SK-N-SH (cell line): ENCODE measurements around the gene DDX52. TPM values are rescaled to one million over a fixed set of nuclear protein-coding genes. Genes with fewer than 3 reads are reported as not detected.

Experiments used
- CTCF ChIA-PET: fragments of 300-600, 350-600 bp; formaldehyde crosslinking; extraction: SDS; loops from one replicate; lab custom pipeline; 2021; lab: Yijun Ruan, JAX
- POLR2A ChIA-PET: fragments of 350-600 bp; sonication (Branson Sonifier 250); formaldehyde crosslinking; extraction: SDS; loops from one replicate; lab custom pipeline; 2020; ENCODE audit warnings: antibody characterized with exemption, inconsistent platforms; lab: Yijun Ruan, JAX
- DNase-seq: peaks from one replicate; pipeline ENCODE4 v3.0.0; 2012
- H2AFZ ChIP-seq: fragments of 200-600 bp; sonication (generic); 2 replicates; pipeline ENCODE4 v1.8.1; 2016; ENCODE audit warnings: antibody characterized with exemption, mild to moderate bottlenecking, low read depth
- H3F3A ChIP-seq: fragments of 200-600 bp; sonication (generic); replicated peaks from 2 replicates; pipeline ENCODE3; 2016; ENCODE audit warnings: antibody characterized with exemption, mild to moderate bottlenecking; ENCODE audit not compliant: insufficient read depth
- H3K27ac ChIP-seq, 2 experiments: fragments of 200-500 bp in 1 of 2; fragments of 200-600 bp in 1 of 2; sonication (Bioruptor generic) in 1 of 2; sonication (generic), shearing (Covaris generic) in 1 of 2; 2 replicates each; pipeline versions ENCODE4 v1.5.1 to v1.6.1; 2014 to 2016; ENCODE audit warnings: low read depth in 2 of 2, inconsistent platforms in 1 of 2, low read length in 1 of 2, mild to moderate bottlenecking in 1 of 2, mixed read lengths in 1 of 2
- H3K27me3 ChIP-seq: fragments of 200-600 bp; sonication (generic), shearing (Covaris generic); 2 replicates; pipeline ENCODE4 v1.6.1; 2016; ENCODE audit warnings: mixed run types; ENCODE audit not compliant: insufficient read depth
- H3K36me3 ChIP-seq, 2 experiments: fragments of 200-500 bp in 1 of 2; fragments of 200-600 bp in 1 of 2; sonication (Bioruptor generic) in 1 of 2; sonication (generic) in 1 of 2; replicated peaks in 1 of 2; 2 replicates each; pipeline versions ENCODE3 to v1.5.1; 2014 to 2016; ENCODE audit warnings: low read length in 1 of 2, mild to moderate bottlenecking in 1 of 2; ENCODE audit not compliant: insufficient read depth in 2 of 2, control insufficient read depth in 1 of 2
- H3K4me1 ChIP-seq, 2 experiments: fragments of 200-500 bp in 1 of 2; fragments of 200-600 bp in 1 of 2; sonication (Bioruptor generic) in 1 of 2; sonication (generic), shearing (Covaris generic) in 1 of 2; 2 replicates each; pipeline versions ENCODE4 v1.5.1 to v1.6.1; 2014 to 2016; ENCODE audit warnings: low read depth in 1 of 2, low read length in 1 of 2, mixed run types in 1 of 2; ENCODE audit not compliant: insufficient read depth in 2 of 2, control insufficient read depth in 1 of 2
- H3K4me2 ChIP-seq: fragments of 200-600 bp; sonication (generic), shearing (Covaris generic); 2 replicates; pipeline ENCODE4 v1.6.1; 2017; ENCODE audit warnings: mixed run types
- H3K4me3 ChIP-seq, 2 experiments: fragments of 200-500 bp in 1 of 2; fragments of 200-600 bp in 1 of 2; sonication (Bioruptor generic) in 1 of 2; sonication (generic), shearing (Covaris generic) in 1 of 2; 2 replicates each; pipeline versions ENCODE4 v1.5.1 to v1.8.1; 2014 to 2016; ENCODE audit warnings: low read depth in 2 of 2, inconsistent platforms in 1 of 2, low read length in 1 of 2, mild to moderate bottlenecking in 1 of 2, mixed read lengths in 1 of 2, moderate library complexity in 1 of 2
- H3K79me2 ChIP-seq: fragments of 200-600 bp; sonication (generic); 2 replicates; pipeline ENCODE4 v1.8.1; 2017; ENCODE audit warnings: mild to moderate bottlenecking; ENCODE audit not compliant: insufficient read depth
- H3K9ac ChIP-seq: fragments of 200-600 bp; sonication (generic); 2 replicates; pipeline ENCODE4 v1.6.1; 2017; ENCODE audit warnings: mixed run types
- H3K9me2 ChIP-seq: fragments of 200-600 bp; sonication (generic); 2 replicates; pipeline ENCODE4 v1.6.1; 2017; ENCODE audit warnings: mixed run types
- H3K9me3 ChIP-seq: fragments of 200-600 bp; sonication (generic); 2 replicates; pipeline ENCODE4 v1.6.1; 2017; ENCODE audit warnings: mixed run types, mild to moderate bottlenecking, moderate library complexity
- H4K20me1 ChIP-seq: fragments of 200-600 bp; sonication (generic); 2 replicates; pipeline ENCODE4 v1.6.1; 2017; ENCODE audit warnings: mild to moderate bottlenecking, mixed run types; ENCODE audit not compliant: insufficient read depth
- ELF1 ChIP-seq: IDR thresholded peaks from 2 replicates; pipeline ENCODE4 v1.4.0; 2012
- EP300 ChIP-seq, 2 experiments: IDR thresholded peaks; 2 replicates each; pipeline versions ENCODE4 v1.4.0 to v1.6.1; 2012; ENCODE audit warnings: borderline replicate concordance in 1 of 2, low read depth in 1 of 2, low read length in 1 of 2
- FOSL2 ChIP-seq: IDR thresholded peaks from 2 replicates; pipeline ENCODE4 v1.4.0; 2012; ENCODE audit warnings: low read depth, mild to moderate bottlenecking, moderate library complexity, borderline replicate concordance
- FOXM1 ChIP-seq: IDR thresholded peaks from 2 replicates; pipeline ENCODE4 v1.4.0; 2012; ENCODE audit warnings: low read depth, mild to moderate bottlenecking
- MEF2A ChIP-seq: IDR thresholded peaks from 2 replicates; pipeline ENCODE4 v1.4.0; 2012; ENCODE audit warnings: low read depth, borderline replicate concordance
- MXI1 ChIP-seq: IDR thresholded peaks from 2 replicates; pipeline ENCODE4 v1.6.1; 2012; ENCODE audit warnings: mild to moderate bottlenecking, low read depth, low read length, improper control_type of control experiment
- NFIC ChIP-seq: IDR thresholded peaks from 2 replicates; pipeline ENCODE4 v1.4.0; 2012; ENCODE audit warnings: borderline replicate concordance
- NRF1 ChIP-seq: IDR thresholded peaks from 2 replicates; pipeline ENCODE4 v1.6.1; 2012; ENCODE audit warnings: low read depth, mild to moderate bottlenecking, low read length
- POLR2AphosphoS5 ChIP-seq: IDR thresholded peaks from 2 replicates; pipeline ENCODE4 v1.6.1; 2012; ENCODE audit warnings: low read depth, low read length
- RAD21 ChIP-seq: IDR thresholded peaks from 2 replicates; pipeline ENCODE4 v1.6.1; 2012; ENCODE audit warnings: mild to moderate bottlenecking, low read length
- RCOR1 ChIP-seq: fragments of 150-350 bp; IDR thresholded peaks from 2 replicates; pipeline ENCODE4 v1.6.1; 2017; ENCODE audit warnings: antibody characterized with exemption, low read length
- SIN3A ChIP-seq: IDR thresholded peaks from 2 replicates; pipeline ENCODE4 v1.6.1; 2012; ENCODE audit warnings: low read depth, mild to moderate bottlenecking, low read length, moderate library complexity, borderline replicate concordance
- SMC3 ChIP-seq: IDR thresholded peaks from 2 replicates; pipeline ENCODE4 v1.6.1; 2012; ENCODE audit warnings: low read depth, low read length, improper control_type of control experiment
- TCF12 ChIP-seq: IDR thresholded peaks from 2 replicates; pipeline ENCODE4 v1.4.0; 2012
- USF1 ChIP-seq: IDR thresholded peaks from 2 replicates; pipeline ENCODE4 v1.4.0; 2012; ENCODE audit warnings: low read depth, borderline replicate concordance
- USF2 ChIP-seq: fragments of 150-350 bp; IDR thresholded peaks from 2 replicates; pipeline ENCODE4 v1.6.1; 2017; ENCODE audit warnings: antibody characterized with exemption, low read length, low read depth, borderline replicate concordance
- YY1 ChIP-seq: IDR thresholded peaks from 2 replicates; pipeline ENCODE4 v1.4.0; 2012; ENCODE audit warnings: low read depth, mild to moderate bottlenecking
- WGBS: methylation state at CpG from one replicate; pipeline ENCODE4 v1.1.6; 2017; ENCODE audit warnings: low lambda C conversion rate; 5-methylcytosine and 5-hydroxymethylcytosine counted together
- polyA plus RNA-seq, 3 experiments: library from polyadenylated mRNA; depleted of rRNA; stranded (reverse); fragments of >200 nt; gene quantifications; 2 replicates each; pipeline ENCODE4 v1.2.3, GENCODE V29; 2012
- TF ChIP-seq, protein P1 (sequence below): IDR thresholded peaks from 2 replicates; pipeline ENCODE4 v1.4.0; 2012; ENCODE audit warnings: low read depth, borderline replicate concordance
- TF ChIP-seq, protein P2 (sequence below): fragments of 150-350 bp; IDR thresholded peaks from 2 replicates; pipeline ENCODE4 v1.6.1; 2016; ENCODE audit warnings: mild to moderate bottlenecking, low read depth, low read length

Gene DDX52
- polyA plus RNA-seq, 1 of the 3 experiments (the other 2 are of a cell fraction), result 7.3 TPM

DNA sequence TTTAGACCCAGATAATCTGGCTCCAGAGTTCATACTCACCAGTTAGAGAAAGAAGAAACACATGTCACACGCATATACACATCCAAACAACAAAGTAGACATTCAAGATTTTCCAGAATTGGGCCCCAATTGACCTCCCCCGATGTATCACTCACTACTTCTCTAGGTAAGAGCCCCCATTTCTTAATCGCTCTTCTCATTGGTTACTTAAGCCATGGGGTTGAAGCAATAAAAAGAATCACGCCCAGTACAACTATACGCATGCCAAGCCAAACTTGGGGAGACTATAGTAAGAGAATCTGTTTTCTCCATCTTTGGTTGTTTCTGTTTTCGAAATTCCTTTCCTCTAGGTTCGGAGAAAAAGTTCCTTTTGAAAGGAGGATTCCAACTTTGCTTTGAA lies 565 bp downstream of the DDX52 start:
- peak overlapping the region; percentile 98 for H2AFZ ChIP-seq
- DNase-seq, result peak; percentile 19
- H3K79me2 ChIP-seq, result peaks cover 55% of the 10 kb centered on the region
- H3K9me2 ChIP-seq, result no peaks in the 10 kb centered on the region
- peaks cover 4% of the 10 kb centered on the region for H3F3A ChIP-seq
- peak overlapping the region; percentile 77 to 80 for H3K4me3 ChIP-seq
- peak overlapping the region; percentile 75 for H3K4me2 ChIP-seq
- H3K9ac ChIP-seq, result peak overlapping the region; percentile 92
- H3K27ac ChIP-seq, result peak overlapping the region; percentile 75 to 81
- WGBS, result under 1% methylated on average over 7 of the region's 7 CpGs
- ChIA-PET POLR2A (interaction anchor here (1.9 kb wide), 1 partner anchor 34 kb away, joined by 6 read pairs; the partner anchor contains the start of gene SYNRG), CTCF (interaction anchor here (1.3 kb wide), 1 partner anchor 115 kb away, joined by 5 read pairs; no protein-coding TSS in a partner anchor)
- H3K27me3 ChIP-seq, result no peaks in the 10 kb centered on the region
- H3K9me3 ChIP-seq, result no peaks in the 10 kb centered on the region
- TF ChIP-seq YY1, result no peak
- TF ChIP-seq NRF1, result no peak
- no peak for TF ChIP-seq NFIC
- TF ChIP-seq MXI1, result peak; percentile 22; the same call in 1 of the 2 replicates
- peaks cover 0 to 5% of the 10 kb centered on the region in 2 experiments; a peak in 3 of 4 replicates for H3K4me1 ChIP-seq
- H4K20me1 ChIP-seq, result no peaks in the 10 kb centered on the region
- H3K36me3 ChIP-seq, result peaks cover 13 to 28% of the 10 kb centered on the region in 2 experiments

GRCh38 chr17:37640015-37640414 lies 3.2 kb downstream of the DDX52 start:
- ChIA-PET CTCF (no interaction called here), POLR2A (no interaction called here)
- H4K20me1 ChIP-seq, result no peaks in the 10 kb centered on the region
- H3K4me1 ChIP-seq, result peaks cover 0 to 5% of the 10 kb centered on the region in 2 experiments; a peak in 3 of 4 replicates
- H3K27me3 ChIP-seq, result no peaks in the 10 kb centered on the region
- H3K4me3 ChIP-seq, result no peak overlapping the region
- H3F3A ChIP-seq, result peaks cover 4% of the 10 kb centered on the region
- H3K9me2 ChIP-seq, result no peaks in the 10 kb centered on the region
- no peak overlapping the region for H3K9ac ChIP-seq
- H3K9me3 ChIP-seq, result no peaks in the 10 kb centered on the region
- no peak for DNase-seq
- TF ChIP-seq NFIC (no peak), USF2 (no peak), USF1 (no peak), FOXM1 (no peak), MEF2A (no peak), TCF12 (no peak), SIN3A (no peak), MXI1 (no peak), RCOR1 (no peak), POLR2AphosphoS5 (no peak), ELF1 (no peak), NRF1 (no peak), FOSL2 (no peak), EP300 (IDR thresholded peaks at IDR 0.05; ENCODE audit: borderline replicate concordance in 1 of 2, low read depth in 1 of 2, low read length in 1 of 2) (no peak), RAD21 (no peak), SMC3 (no peak)
- TF ChIP-seq, protein P1, sequence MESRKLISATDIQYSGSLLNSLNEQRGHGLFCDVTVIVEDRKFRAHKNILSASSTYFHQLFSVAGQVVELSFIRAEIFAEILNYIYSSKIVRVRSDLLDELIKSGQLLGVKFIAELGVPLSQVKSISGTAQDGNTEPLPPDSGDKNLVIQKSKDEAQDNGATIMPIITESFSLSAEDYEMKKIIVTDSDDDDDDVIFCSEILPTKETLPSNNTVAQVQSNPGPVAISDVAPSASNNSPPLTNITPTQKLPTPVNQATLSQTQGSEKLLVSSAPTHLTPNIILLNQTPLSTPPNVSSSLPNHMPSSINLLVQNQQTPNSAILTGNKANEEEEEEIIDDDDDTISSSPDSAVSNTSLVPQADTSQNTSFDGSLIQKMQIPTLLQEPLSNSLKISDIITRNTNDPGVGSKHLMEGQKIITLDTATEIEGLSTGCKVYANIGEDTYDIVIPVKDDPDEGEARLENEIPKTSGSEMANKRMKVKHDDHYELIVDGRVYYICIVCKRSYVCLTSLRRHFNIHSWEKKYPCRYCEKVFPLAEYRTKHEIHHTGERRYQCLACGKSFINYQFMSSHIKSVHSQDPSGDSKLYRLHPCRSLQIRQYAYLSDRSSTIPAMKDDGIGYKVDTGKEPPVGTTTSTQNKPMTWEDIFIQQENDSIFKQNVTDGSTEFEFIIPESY, result no peak
- TF ChIP-seq, protein P2, sequence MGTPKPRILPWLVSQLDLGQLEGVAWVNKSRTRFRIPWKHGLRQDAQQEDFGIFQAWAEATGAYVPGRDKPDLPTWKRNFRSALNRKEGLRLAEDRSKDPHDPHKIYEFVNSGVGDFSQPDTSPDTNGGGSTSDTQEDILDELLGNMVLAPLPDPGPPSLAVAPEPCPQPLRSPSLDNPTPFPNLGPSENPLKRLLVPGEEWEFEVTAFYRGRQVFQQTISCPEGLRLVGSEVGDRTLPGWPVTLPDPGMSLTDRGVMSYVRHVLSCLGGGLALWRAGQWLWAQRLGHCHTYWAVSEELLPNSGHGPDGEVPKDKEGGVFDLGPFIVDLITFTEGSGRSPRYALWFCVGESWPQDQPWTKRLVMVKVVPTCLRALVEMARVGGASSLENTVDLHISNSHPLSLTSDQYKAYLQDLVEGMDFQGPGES, result no peak
- H3K36me3 ChIP-seq, result peaks cover 29 to 53% of the 10 kb centered on the region in 2 experiments
- no peak overlapping the region for H3K27ac ChIP-seq
- no peak overlapping the region for H3K4me2 ChIP-seq
- peaks cover 82% of the 10 kb centered on the region for H3K79me2 ChIP-seq
- H2AFZ ChIP-seq, result no peak overlapping the region
